ENCODE data around the gene CHRNA4.

Gene CHRNA4

GRCh38 chr20:63376283-63377250 lies 15.4 kb upstream of the CHRNA4 start:
- DNase-seq: no peak

DNA sequence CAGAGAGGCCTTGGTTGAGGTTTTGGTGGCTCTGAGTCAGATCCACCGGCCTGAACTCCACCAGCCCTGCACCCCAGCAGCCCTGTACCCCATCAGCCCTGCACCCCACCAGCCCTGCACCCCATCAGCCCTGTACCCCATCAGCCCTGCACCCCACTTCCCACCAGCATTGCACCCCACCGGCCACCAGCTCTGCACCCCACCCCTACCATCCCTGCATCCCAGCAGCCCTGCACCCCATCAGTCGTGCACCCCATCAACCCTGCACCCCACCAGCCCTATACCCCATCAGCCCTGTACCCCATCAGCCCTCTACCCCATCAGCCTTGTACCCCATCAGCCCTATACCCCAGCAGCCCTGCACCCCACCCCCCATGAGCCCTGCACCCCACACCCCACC lies 14.3 kb upstream of the CHRNA4 start:
- no peak for DNase-seq

DNA sequence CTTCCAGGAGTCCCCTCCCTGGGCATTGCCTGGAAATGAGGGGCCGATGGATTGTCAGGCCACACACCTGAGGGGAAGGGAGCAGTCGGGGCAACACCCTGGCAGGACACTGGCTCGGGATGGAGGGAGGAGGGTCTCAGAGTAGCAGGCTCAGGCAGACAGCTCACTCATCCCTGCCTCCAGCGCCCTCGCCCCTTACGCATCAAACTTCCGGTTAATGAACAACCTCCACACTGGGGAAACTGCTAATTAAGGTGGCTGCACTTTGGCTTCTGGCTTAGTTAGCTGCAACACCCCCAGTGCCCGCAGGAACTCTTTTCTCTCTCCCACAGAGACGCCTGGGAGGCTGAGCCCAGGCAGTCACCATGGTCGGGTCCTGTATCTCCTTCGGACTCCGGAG lies 13.4 kb upstream of the CHRNA4 start:
- DNase-seq: no peak

DNA sequence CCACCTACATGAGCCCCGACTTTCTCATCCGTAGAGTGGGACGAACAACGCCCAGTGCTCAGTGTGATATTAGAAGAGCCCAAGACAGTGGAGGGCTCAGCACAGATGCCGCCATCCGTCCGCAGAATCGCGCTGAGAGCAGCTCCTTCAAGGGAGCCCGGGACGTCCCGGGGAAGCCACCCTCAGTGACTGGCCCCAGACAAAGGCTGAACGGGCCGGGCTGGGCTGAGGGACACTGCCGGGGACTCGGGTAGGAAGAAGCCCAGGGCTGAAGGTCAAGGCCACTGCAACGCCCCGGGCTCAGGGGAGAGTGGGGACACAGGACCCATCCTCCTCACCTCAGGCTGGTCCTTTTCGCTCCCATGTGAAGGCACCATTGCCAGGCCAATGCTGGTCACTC lies 12.8 kb upstream of the CHRNA4 start:
- no peak for DNase-seq

DNA sequence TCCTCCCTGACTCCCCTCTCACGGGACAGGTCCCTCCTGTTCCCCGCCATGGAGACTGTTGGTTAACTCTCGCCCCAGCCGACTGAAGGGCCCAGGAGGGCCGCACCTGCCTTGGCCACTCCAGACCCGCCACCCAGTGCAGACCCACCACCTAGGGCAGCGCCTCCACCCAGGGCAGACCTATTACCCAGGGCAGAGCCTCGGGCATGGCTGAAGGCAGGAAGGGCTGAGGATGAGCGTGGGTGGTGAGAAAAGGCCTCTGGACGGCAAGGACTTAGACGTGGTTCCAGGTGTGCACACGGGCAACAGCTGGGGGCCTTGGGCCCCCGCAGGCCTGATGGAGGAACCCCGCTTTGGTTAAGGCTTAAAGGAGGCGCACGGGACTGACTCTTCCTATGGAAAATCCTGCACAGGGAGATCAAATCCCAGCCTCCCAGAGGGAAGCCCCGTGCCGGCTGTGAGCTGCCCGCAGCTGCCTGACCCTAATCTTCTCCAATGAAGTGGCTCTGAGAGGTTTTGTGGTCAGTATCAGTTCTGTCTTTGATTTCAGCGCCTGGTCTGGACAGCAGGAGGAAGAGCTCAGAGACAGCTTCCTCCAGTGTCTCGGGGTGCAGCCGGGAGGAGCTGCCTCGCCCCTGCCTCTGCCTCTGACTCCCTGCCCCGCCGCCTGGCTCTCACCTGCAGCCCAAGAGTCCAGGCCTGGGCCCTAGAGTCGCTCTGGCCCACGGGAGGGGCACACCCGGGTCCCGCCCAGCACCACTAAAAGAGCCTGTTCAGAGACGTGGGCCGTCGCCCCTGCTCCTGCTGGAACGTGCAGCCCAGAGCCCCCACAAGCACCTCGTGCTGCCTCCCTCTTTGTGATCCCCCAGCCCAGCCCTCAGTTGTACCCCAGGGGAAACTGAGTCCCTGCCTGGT lies 12.1 kb upstream of the CHRNA4 start:
- no peak for DNase-seq

DNA sequence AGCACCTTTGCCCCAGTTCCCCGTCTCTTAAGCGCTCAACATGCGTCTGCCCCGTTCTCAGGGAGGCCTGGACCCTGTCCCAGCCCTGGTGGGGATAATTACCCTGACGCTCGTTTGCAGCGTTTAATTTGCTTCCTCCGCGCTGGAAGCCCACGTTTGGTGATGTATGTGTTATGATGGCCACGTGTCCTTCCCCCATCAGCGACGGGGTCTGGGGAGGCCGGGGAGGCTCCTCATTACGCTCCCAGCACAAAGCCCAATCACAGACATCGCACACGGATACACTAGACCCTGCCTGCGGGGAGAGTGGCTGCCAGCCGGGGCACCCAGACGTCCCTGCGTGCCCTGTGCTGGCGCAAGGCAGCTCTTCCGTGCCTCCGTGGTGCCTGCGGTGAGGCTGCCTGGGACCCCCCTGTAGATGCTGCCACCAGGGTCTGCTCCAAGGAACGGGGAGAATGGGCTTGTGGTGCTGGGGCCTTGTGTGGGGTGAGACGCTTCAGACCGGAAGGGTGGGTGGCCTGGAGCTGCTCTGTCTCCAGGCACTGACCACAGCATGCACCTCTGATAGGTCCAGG lies 10.2 kb upstream of the CHRNA4 start:
- no peak for DNase-seq

- no peak for DNase-seq
Observed at GRCh38 chr20:63370618-63371187, 9.6 kb upstream of the CHRNA4 start.

- no peak for DNase-seq
Observed at GRCh38 chr20:63369724-63370617, 8.8 kb upstream of the CHRNA4 start.

DNA sequence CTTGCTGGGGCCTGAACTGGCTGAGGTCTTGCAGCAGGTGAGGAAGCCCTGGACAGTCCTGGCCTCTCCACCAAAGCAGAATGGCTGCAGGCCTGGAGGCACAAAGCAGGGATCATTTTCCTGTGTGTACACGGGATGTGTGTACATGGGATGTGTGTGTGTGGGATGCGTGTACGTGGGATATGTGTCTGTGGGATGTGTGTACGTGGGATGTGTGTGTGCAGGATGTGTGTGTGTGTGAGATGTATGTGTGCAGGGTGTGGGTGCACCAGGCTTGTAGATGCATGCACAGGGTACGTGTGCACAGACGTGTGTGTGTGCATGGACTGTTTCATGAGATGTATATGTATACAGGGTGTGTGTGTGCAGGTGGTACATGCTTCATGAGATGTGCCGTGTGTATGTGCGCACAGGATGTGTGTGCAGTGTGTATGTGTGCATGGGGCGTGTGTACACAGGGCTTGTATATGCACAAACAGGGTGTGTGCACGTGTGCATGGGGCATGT lies 7.9 kb upstream of the CHRNA4 start:
- no peak for DNase-seq

DNA sequence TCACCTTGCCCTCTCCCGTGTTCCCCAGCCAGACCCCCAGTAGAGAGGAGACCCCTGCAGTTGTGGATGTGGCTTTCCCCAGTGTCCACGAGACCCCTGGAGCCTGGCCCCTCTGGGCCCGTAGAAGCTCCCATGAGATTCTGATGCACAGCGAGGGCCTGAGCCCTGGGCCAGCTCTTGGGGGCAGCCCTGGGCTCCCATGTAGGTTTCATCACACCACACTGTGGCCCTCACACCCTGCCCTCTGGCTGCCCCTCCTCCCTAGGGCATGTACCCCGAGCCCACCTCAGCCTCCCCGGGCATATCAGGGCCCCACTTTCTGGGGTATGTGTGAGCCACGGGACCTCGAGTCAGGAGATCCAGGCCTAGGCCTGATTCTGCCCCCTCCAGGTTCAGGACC lies 7.0 kb upstream of the CHRNA4 start:
- no peak for DNase-seq

GRCh38 chr20:63367446-63368055 lies 6.4 kb upstream of the CHRNA4 start:
- DNase-seq: no peak

- peak; percentile 30 for DNase-seq
Observed at GRCh38 chr20:63366390-63367365, 5.5 kb upstream of the CHRNA4 start.

DNA sequence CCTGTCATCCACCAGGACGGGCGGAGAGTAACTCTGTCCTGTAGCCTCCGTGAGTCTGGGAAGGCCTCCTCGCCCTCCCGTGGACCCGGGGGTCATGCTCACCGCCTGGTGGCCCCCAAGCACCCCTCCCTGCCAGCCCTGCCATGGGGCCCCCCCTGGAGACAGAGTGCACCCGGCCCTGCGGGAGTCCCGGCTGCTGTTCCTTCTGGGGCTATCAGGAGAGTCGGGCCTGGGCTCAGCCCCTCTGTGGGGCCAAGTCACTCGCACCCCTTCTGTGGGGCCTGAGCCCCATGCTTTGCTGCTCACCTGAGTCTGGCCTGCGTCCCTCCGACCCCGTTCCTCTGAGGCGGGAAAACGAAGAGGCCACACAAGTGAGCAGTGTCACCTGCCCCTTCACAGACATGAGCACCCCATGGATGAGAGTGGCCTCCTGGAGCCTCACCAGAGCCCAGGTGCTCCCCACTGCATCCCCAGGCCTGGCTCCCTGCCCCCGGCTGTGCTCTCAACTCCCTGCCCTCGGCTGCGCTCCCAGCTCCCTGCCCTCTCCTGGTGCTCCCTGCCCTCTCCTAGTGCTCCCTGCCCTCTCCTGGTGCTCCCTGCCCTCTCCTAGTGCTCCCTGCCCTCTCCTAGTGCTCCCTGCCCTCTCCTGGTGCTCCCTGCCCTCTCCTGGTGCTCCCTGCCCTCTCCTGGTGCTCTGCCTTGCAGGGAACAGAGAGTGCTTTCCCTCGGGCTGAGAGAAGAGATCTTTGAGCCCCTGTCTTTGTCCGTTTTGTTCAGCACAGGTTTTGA lies 4.6 kb upstream of the CHRNA4 start:
- no peak for DNase-seq

DNA sequence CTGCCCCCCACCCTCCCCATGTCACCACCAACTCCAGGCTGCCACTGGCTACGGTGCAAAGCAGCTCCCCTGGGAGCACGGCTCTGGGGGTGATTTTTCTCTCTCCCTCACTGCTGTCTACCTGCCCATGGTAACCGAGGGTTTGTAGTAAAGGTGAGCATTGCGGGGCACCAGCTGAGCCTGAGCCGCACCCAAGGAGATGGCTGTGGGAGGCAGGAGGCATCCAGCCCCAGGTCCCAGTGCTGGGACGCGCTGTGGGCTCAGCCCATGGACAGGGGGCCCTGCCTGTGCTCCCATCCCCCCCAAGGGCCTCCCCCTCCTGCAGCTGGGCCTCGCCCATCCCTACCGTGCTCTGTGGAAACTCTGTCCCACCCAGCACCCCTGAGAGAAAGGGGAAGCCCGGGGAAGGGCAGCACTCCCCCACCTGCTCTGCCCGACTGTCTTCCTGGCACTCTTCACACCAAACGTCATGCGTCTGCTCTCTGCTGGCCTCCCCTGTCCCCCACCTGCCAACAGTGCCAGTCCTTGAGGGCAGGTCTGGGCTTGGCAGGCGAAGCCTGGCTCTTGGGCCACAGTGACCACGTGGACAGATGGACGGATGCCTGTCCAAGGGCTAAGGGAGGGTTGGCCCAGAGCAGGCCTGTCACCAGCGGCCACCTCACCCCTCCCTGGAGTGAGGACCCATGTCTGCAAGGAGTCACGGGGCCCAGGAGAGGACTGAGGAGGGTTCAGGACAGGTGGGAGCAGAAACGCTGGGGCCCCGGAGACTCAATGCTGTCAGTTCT lies 3.8 kb upstream of the CHRNA4 start:
- DNase-seq: no peak

DNA sequence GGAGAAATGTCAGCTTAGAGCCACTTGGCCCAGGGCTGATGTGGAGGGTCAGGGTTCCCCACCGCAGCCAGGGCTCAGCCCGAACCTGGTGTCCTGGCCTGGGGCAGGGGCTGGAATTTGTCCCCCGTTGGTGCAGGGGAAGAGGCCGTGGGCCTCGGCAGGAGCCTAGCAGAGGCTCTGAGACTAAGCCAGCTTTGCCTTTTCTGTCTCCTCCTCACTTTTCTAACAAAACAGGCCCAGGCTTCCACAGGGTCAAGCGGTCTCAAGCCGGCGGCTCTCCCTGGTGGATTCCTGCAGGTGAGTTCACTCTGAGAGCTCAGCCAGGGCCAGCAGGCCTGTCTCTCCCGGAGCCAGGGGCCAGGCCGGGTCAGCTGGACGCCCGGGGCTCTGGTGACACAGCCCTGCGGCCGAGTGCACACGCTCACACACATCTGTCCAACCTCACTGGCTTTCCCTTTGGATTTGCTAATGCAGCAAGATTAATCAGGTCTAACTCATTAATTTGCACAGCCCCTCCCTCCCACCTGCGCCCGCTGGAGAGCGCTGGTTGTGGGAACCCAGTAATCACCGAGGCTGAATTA lies 2.9 kb upstream of the CHRNA4 start:
- DNase-seq: no peak

DNA sequence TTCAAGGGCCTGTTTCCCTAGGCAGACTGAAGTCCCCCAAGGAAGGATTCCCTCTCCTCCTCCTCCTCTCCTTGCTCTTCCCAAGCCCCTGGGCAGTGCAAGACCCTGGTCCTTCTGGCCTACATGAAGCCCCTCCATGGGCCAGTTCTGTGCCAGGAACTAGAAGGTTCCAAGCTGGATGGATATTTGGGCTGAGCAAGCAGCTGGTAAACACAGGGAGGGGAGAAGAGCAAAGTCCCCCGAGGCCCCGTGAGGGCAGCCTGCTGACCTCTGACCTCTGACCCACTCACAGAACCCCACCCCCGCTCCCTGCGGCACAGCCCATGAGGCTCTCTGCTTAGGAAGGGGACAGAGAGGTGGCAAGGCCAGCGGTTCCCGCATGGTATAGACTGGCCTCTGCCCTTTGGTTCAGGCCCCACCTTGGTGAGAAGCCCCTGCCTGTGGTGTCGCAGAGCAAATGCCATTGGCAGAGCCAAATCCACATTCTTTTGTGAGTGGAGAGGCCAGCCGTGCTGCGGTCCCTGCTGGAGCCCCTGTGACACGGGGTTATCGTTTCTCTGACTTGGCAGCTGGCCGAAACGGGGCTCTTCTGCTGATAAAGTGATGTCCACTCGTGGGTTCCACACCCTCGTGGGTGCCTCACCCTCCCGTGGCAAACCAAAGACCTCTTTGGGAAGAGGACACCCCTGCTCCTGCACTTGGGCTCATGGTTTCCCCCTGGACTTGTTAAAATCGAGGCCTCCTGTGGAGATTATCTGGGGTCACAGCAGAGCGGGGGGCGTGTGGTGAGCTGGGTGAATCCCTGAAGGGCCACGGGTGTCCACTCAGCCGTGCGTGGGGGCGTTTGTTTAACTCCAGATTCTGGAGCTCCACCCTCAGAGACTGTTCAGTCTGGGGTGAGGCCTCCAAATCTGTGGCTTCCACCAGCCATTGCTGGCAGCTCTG lies 2.1 kb upstream of the CHRNA4 start:
- DNase-seq: no peak
